Effector memory CD4-positive, alpha-beta T cell (primary cell): ENCODE results near the gene RSKR.
"Not testable (repeated sequence)": the region's sequence is repeated elsewhere in the genome, so short reads cannot be mapped to it uniquely, and the experiment has no call there.

Source experiments
- DNase-seq, 3 donors: peaks; one replicate each; pipeline ENCODE4 v3.0.0-alpha.2; 2020
- H3K27ac ChIP-seq: 2 replicates; pipeline ENCODE4 v1.7.0; 2013; ENCODE audit warnings: mild to moderate bottlenecking, low read length, moderate library complexity; ENCODE audit not compliant: insufficient read depth, poor library complexity, severe bottlenecking
- H3K27me3 ChIP-seq: replicated peaks from 2 replicates; pipeline ENCODE4 v1.7.0; 2013; ENCODE audit warnings: mild to moderate bottlenecking, low read length; ENCODE audit not compliant: insufficient read depth, control insufficient read depth, poor library complexity, severe bottlenecking
- H3K36me3 ChIP-seq: 2 replicates; pipeline ENCODE4 v1.7.0; 2013; ENCODE audit warnings: mild to moderate bottlenecking, low read length, moderate library complexity; ENCODE audit not compliant: control insufficient read depth, insufficient read depth
- H3K4me1 ChIP-seq: 2 replicates; pipeline ENCODE4 v1.7.0; 2013; ENCODE audit warnings: low read length, mild to moderate bottlenecking; ENCODE audit not compliant: control insufficient read depth, insufficient read depth, poor library complexity, severe bottlenecking
- H3K4me3 ChIP-seq: 2 replicates; pipeline ENCODE4 v1.7.0; 2013; ENCODE audit warnings: low read length, low read depth, mild to moderate bottlenecking; ENCODE audit not compliant: insufficient read depth, poor library complexity, severe bottlenecking
- H3K9me3 ChIP-seq: 2 replicates; pipeline ENCODE4 v1.7.0; 2013; ENCODE audit warnings: mild to moderate bottlenecking, low read length, moderate library complexity; ENCODE audit not compliant: control insufficient read depth

RSKR gene

GRCh38 chr17:28579526-28579925 lies 34.5 kb downstream of the RSKR start:
- H3K27ac ChIP-seq, result no peak overlapping the region
- H3K4me1 ChIP-seq, result peaks cover 8% of the 10 kb centered on the region
- H3K9me3 ChIP-seq, result no peaks in the 10 kb centered on the region
- H3K27me3 ChIP-seq, result no peaks in the 10 kb centered on the region
- no peaks in the 10 kb centered on the region for H3K36me3 ChIP-seq
- no peak for DNase-seq
- H3K4me3 ChIP-seq, result no peak overlapping the region

- H3K9me3 ChIP-seq, result no peaks in the 10 kb centered on the region
- H3K36me3 ChIP-seq, result no peaks in the 10 kb centered on the region
- H3K27ac ChIP-seq, result no peak overlapping the region
Observed at GRCh38 chr17:28578246-28579195, 35.5 kb downstream of the RSKR start.

GRCh38 chr17:28577466-28577824 lies 36.5 kb downstream of the RSKR start:
- Histone ChIP-seq H3K4me1 (peaks cover 8% of the 10 kb centered on the region), H3K9me3 (no peaks in the 10 kb centered on the region), H3K27me3 (no peaks in the 10 kb centered on the region), H3K27ac (no peak overlapping the region), H3K4me3 (no peak overlapping the region), H3K36me3 (no peaks in the 10 kb centered on the region)
- DNase-seq, result no peak

More at GRCh38 chr17:28578246-28579195, 35.5 kb downstream of the RSKR start:
- DNase-seq, result no peak
- H3K27me3 ChIP-seq, result no peaks in the 10 kb centered on the region
- H3K4me1 ChIP-seq, result peaks cover 8% of the 10 kb centered on the region
- no peak overlapping the region for H3K4me3 ChIP-seq

- H3K4me3 ChIP-seq, result peak within 1 kb of the TSS; percentile 23
- no peaks in the 10 kb centered on the region for H3K36me3 ChIP-seq
- peaks cover 13% of the 10 kb centered on the region for H3K4me1 ChIP-seq
- H3K27me3 ChIP-seq, result no peaks in the 10 kb centered on the region
- H3K27ac ChIP-seq, result peak within 1 kb of the TSS; percentile 15
- no peaks in the 10 kb centered on the region for H3K9me3 ChIP-seq
- DNase-seq, result peak; percentile 95 to 98 (median 96)
Observed at GRCh38 chr17:28576758-28577465, 37.1 kb downstream of the RSKR start, which contains the start of gene ALDOC. ALDOC (minus strand) TSS chr17:28576895; CDS start chr17:28575532, 1,363 bp downstream.

GRCh38 chr17:28576016-28576415 lies 38.0 kb downstream of the RSKR start:
- DNase-seq, H3K4me3 ChIP-seq, H3K36me3 ChIP-seq, H3K27me3 ChIP-seq, H3K9me3 ChIP-seq, H3K27ac ChIP-seq: not testable (repeated sequence)
- H3K4me1 ChIP-seq, result peaks cover 13% of the 10 kb centered on the region

- Histone ChIP-seq H3K27me3 (no peaks in the 10 kb centered on the region), H3K4me1 (peaks cover 17% of the 10 kb centered on the region), H3K9me3 (no peaks in the 10 kb centered on the region), H3K36me3 (no peaks in the 10 kb centered on the region), H3K4me3 (no peak overlapping the region), H3K27ac (no peak overlapping the region)
- no peak for DNase-seq
Observed at GRCh38 chr17:28575126-28575795, 38.7 kb downstream of the RSKR start.

- Histone ChIP-seq H3K4me3 (no peak overlapping the region), H3K9me3 (no peaks in the 10 kb centered on the region), H3K27ac (no peak overlapping the region), H3K4me1 (peaks cover 24% of the 10 kb centered on the region), H3K27me3 (no peaks in the 10 kb centered on the region), H3K36me3 (no peaks in the 10 kb centered on the region)
- DNase-seq, result no peak
Observed at GRCh38 chr17:28574526-28574925, 39.5 kb downstream of the RSKR start.

- no peaks in the 10 kb centered on the region for H3K27me3 ChIP-seq
- no peak for DNase-seq
- H3K4me3 ChIP-seq, result no peak overlapping the region
- H3K9me3 ChIP-seq, result no peaks in the 10 kb centered on the region
- no peak overlapping the region for H3K27ac ChIP-seq
- no peaks in the 10 kb centered on the region for H3K36me3 ChIP-seq
- peaks cover 26% of the 10 kb centered on the region for H3K4me1 ChIP-seq
Observed at GRCh38 chr17:28573966-28574480, 40.0 kb downstream of the RSKR start.

GRCh38 chr17:28573521-28573920 lies 40.5 kb downstream of the RSKR start:
- Histone ChIP-seq H3K4me3 (no peak overlapping the region), H3K9me3 (no peaks in the 10 kb centered on the region)

More at GRCh38 chr17:28573521-28573920, 40.5 kb downstream of the RSKR start:
- H3K27me3 ChIP-seq, result no peaks in the 10 kb centered on the region
- peaks cover 26% of the 10 kb centered on the region for H3K4me1 ChIP-seq
- H3K36me3 ChIP-seq, result no peaks in the 10 kb centered on the region
- no peak for DNase-seq
- no peak overlapping the region for H3K27ac ChIP-seq
